A549 (cell line): ENCODE results near the gene ATP8B4.

ENCODE experiments used
- BHLHE40 ChIP-seq: IDR thresholded peaks from 2 replicates; pipeline ENCODE4 v1.6.1; 2012; ENCODE audit warnings: low read depth, low read length, inconsistent platforms
- EP300 ChIP-seq, 2 experiments: fragments of >200 bp; sonication (Bioruptor Twin); formaldehyde crosslinking; IDR thresholded peaks; 2 replicates in 1 of 2; 3 replicates in 1 of 2; pipeline ENCODE4 v1.6.1; 2016 to 2017
- KDM1A ChIP-seq: fragments of 200-600 bp; sonication (generic); IDR thresholded peaks from 2 replicates; pipeline ENCODE4 v1.6.1; 2016; ENCODE audit warnings: low read depth, mild to moderate bottlenecking
- POLR2A ChIP-seq: IDR thresholded peaks from 2 replicates; pipeline ENCODE4 v1.6.1; 2012; ENCODE audit warnings: mild to moderate bottlenecking, low read length
- POLR2AphosphoS2 ChIP-seq: conservative IDR thresholded peaks from 2 replicates; pipeline ENCODE4 v1.6.1; 2012; ENCODE audit warnings: low read length, improper control_type of control experiment, inconsistent platforms
- RFX5 ChIP-seq: fragments of 450-650 bp; IDR thresholded peaks from 2 replicates; pipeline ENCODE4 v1.7.1; 2014; ENCODE audit warnings: antibody characterized with exemption, mild to moderate bottlenecking, moderate library complexity
- ZFP36 ChIP-seq: fragments of 450-650 bp; IDR thresholded peaks from 2 replicates; pipeline ENCODE4 v1.6.1; 2014; ENCODE audit warnings: borderline replicate concordance; ENCODE audit not compliant: partially characterized antibody
- TF ChIP-seq, protein P1 (sequence below): fragments of 150-350 bp; IDR thresholded peaks from 2 replicates; pipeline ENCODE4 v1.6.1; 2014; ENCODE audit warnings: low read depth, mild to moderate bottlenecking, low read length
- TF ChIP-seq, protein P2 (sequence below): fragments of >200 bp; sonication (Bioruptor Twin); formaldehyde crosslinking; IDR thresholded peaks from 3 replicates; pipeline ENCODE4 v1.5.1; 2016

DNA sequence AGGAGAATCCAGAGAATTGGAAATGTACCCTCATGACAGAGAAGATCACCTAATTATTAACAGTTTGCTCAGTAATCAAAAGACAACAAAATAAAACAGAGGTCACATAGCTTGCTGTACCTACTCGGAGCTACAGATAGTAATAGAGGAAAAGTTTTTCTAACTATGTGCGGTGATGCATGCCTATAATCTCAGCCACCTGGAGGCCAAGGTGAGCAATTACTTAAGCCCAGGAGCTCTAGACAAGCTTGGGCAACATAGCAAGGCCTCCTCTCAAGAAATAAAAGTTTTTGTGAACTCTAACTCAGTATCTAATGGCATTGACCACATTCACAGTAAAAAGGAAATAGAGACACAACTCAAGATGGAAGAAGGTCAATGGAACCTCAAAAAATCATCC lies 243.6 kb downstream of the ATP8B4 start:
- TF ChIP-seq, protein P1, sequence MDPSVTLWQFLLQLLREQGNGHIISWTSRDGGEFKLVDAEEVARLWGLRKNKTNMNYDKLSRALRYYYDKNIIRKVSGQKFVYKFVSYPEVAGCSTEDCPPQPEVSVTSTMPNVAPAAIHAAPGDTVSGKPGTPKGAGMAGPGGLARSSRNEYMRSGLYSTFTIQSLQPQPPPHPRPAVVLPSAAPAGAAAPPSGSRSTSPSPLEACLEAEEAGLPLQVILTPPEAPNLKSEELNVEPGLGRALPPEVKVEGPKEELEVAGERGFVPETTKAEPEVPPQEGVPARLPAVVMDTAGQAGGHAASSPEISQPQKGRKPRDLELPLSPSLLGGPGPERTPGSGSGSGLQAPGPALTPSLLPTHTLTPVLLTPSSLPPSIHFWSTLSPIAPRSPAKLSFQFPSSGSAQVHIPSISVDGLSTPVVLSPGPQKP = no peak
- TF ChIP-seq POLR2A (no peak), KDM1A (no peak), RFX5 (no peak), ZFP36 (no peak), POLR2AphosphoS2 (no peak), EP300 (IDR thresholded peaks at IDR 0.05) (no peak), BHLHE40 (no peak)
- TF ChIP-seq, protein P2, sequence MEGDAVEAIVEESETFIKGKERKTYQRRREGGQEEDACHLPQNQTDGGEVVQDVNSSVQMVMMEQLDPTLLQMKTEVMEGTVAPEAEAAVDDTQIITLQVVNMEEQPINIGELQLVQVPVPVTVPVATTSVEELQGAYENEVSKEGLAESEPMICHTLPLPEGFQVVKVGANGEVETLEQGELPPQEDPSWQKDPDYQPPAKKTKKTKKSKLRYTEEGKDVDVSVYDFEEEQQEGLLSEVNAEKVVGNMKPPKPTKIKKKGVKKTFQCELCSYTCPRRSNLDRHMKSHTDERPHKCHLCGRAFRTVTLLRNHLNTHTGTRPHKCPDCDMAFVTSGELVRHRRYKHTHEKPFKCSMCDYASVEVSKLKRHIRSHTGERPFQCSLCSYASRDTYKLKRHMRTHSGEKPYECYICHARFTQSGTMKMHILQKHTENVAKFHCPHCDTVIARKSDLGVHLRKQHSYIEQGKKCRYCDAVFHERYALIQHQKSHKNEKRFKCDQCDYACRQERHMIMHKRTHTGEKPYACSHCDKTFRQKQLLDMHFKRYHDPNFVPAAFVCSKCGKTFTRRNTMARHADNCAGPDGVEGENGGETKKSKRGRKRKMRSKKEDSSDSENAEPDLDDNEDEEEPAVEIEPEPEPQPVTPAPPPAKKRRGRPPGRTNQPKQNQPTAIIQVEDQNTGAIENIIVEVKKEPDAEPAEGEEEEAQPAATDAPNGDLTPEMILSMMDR = no peak
